K562 (cell line): Measurements from ENCODE around the gene BEND5. TPM values are rescaled to one million over a fixed set of nuclear protein-coding genes. Genes with fewer than 3 reads are reported as not detected.

Experiments
- ATAC-seq: fragments of 200-7000 bp; cut with Tn5 transposase; 3 replicates; pipeline ENCODE4 v1.9.1; 2020; ENCODE audit warnings: moderate library complexity
- BruUV-seq: library from RNA; stranded (reverse); fragments of 400-500 nt; replicated peaks from 2 replicates; lab custom pipeline; 2021; lab: Mats Ljungman, UMichigan
- CTCF ChIA-PET: fragments of 300-600 bp; formaldehyde crosslinking; extraction: SDS; loops from one replicate; lab custom pipeline; 2021; ENCODE audit warnings: low intra/inter-chr PET ratio; lab: Yijun Ruan, JAX
- POLR2A ChIA-PET: fragments of 300-600, 350-650 bp; sonication (Branson Sonifier 250); formaldehyde crosslinking; extraction: SDS; loops from one replicate; lab custom pipeline; 2021; ENCODE audit warnings: antibody characterized with exemption, inconsistent platforms; lab: Yijun Ruan, JAX
- DNase-seq, 4 experiments: peaks; one replicate each; pipeline versions ENCODE4 v3.0.0 to v3.0.0-alpha.2; 2011 to 2018; ENCODE audit warnings: low spot score in 3 of 4, mixed read lengths in 3 of 4; ENCODE audit errors: extremely low read depth in 1 of 4
- FAIRE-seq: peaks from 2 replicates; lab custom pipeline; 2011; peaks lifted over from hg19 to GRCh38; lab: Jason Lieb, UNC
- H2AFZ ChIP-seq: 2 replicates; pipeline ENCODE4 v1.6.0; 2011; ENCODE audit warnings: low read depth, low read length, control low read depth, inconsistent platforms
- H3K27ac ChIP-seq: fragments of 200-600 bp; 3 replicates; pipeline ENCODE4 v1.8.0; 2011; ENCODE audit warnings: low read depth, mild to moderate bottlenecking, control low read depth, inconsistent platforms, low read length, moderate library complexity, mixed read lengths; ENCODE audit errors: extremely low read depth
- H3K27me3 ChIP-seq, 2 experiments: fragments of 300-600 bp in 1 of 2; 2 replicates in 1 of 2; 3 replicates in 1 of 2; pipeline versions ENCODE4 v1.6.0 to v1.8.0; 2011; ENCODE audit warnings: inconsistent platforms in 2 of 2, low read length in 2 of 2, mild to moderate bottlenecking in 1 of 2, mixed read lengths in 1 of 2, moderate library complexity in 1 of 2; ENCODE audit not compliant: control insufficient read depth in 2 of 2, insufficient read depth in 2 of 2
- H3K36me3 ChIP-seq: fragments of 300-600 bp; 3 replicates; pipeline ENCODE4 v1.8.0; 2011; ENCODE audit warnings: mild to moderate bottlenecking, low read length, inconsistent platforms; ENCODE audit not compliant: control insufficient read depth, insufficient read depth
- H3K4me1 ChIP-seq, 2 experiments: fragments of 200-600 bp in 1 of 2; replicated peaks in 1 of 2; 2 replicates in 1 of 2; 3 replicates in 1 of 2; pipeline versions ENCODE4 v1.5.1 to v1.8.0; 2011; ENCODE audit warnings: inconsistent platforms in 2 of 2, low read length in 2 of 2, mild to moderate bottlenecking in 1 of 2, mixed read lengths in 1 of 2, moderate library complexity in 1 of 2; ENCODE audit not compliant: control insufficient read depth in 2 of 2, insufficient read depth in 2 of 2
- H3K4me2 ChIP-seq: 2 replicates; pipeline ENCODE4 v1.6.1; 2011; ENCODE audit warnings: low read length, control low read depth, inconsistent platforms, mixed read lengths; ENCODE audit not compliant: insufficient read depth
- H3K4me3 ChIP-seq: fragments of 200-600 bp; sonication (generic), shearing (Covaris generic); 2 replicates; pipeline ENCODE4 v1.5.1; 2016; ENCODE audit warnings: control low read depth, inconsistent platforms
- H3K79me2 ChIP-seq: fragments of 200-600 bp; 3 replicates; pipeline ENCODE4 v1.8.0; 2011; ENCODE audit warnings: low read length, inconsistent platforms; ENCODE audit not compliant: control insufficient read depth, insufficient read depth
- H3K9ac ChIP-seq, 2 experiments: 2 replicates each; pipeline versions ENCODE4 v1.6.0 to v1.6.1; 2011; ENCODE audit warnings: low read depth in 2 of 2, low read length in 2 of 2, control low read depth in 1 of 2, inconsistent platforms in 1 of 2, mild to moderate bottlenecking in 1 of 2, mixed read lengths in 1 of 2; ENCODE audit not compliant: insufficient read depth in 1 of 2
- H3K9me1 ChIP-seq: one replicate; pipeline ENCODE4 v1.6.0; 2011; ENCODE audit warnings: inconsistent platforms, mild to moderate bottlenecking, low read length, moderate library complexity; ENCODE audit not compliant: control insufficient read depth, insufficient read depth
- H3K9me3 ChIP-seq: replicated peaks from 2 replicates; pipeline ENCODE4 v1.5.1; 2011; ENCODE audit warnings: low read depth, low read length, inconsistent platforms; ENCODE audit not compliant: control insufficient read depth, insufficient read depth
- H4K20me1 ChIP-seq: replicated peaks from 2 replicates; pipeline ENCODE4 v1.6.1; 2011; ENCODE audit warnings: low read length, inconsistent platforms, mixed read lengths; ENCODE audit not compliant: control insufficient read depth, insufficient read depth
- ASH1L ChIP-seq: fragments of 450-650 bp; IDR thresholded peaks from 2 replicates; pipeline ENCODE4 v1.6.1; 2018; ENCODE audit warnings: borderline replicate concordance, mild to moderate bottlenecking, low read depth; ENCODE audit not compliant: partially characterized antibody
- CBX5 ChIP-seq: IDR thresholded peaks from 2 replicates; pipeline ENCODE4 v1.6.1; 2014; ENCODE audit warnings: low read depth, borderline replicate concordance
- CCNT2 ChIP-seq: IDR thresholded peaks from 2 replicates; pipeline ENCODE4 v1.6.1; 2011; ENCODE audit warnings: borderline replicate concordance, low read depth, mild to moderate bottlenecking, moderate library complexity, mixed read lengths, low read length; ENCODE audit not compliant: insufficient read length; ENCODE audit errors: extremely low read depth
- COPS2 ChIP-seq: fragments of 450-650 bp; conservative IDR thresholded peaks from 2 replicates; pipeline ENCODE4 v1.6.1; 2016; ENCODE audit warnings: mild to moderate bottlenecking, moderate library complexity
- CREB3 ChIP-seq: fragments of 450-650 bp; conservative IDR thresholded peaks from 2 replicates; pipeline ENCODE4 v1.6.1; 2016; ENCODE audit warnings: missing genetic modification characterization, low read depth, mild to moderate bottlenecking, missing compliant biosample characterization, moderate library complexity
- CREBBP ChIP-seq: IDR thresholded peaks from one replicate; pipeline ENCODE4 v1.6.1; 2012; ENCODE audit warnings: low read depth, mild to moderate bottlenecking, control low read depth, inconsistent platforms, low read length
- GTF3C2 ChIP-seq: IDR thresholded peaks from 3 replicates; pipeline ENCODE4 v1.6.1; 2011; ENCODE audit warnings: borderline replicate concordance, mild to moderate bottlenecking, moderate library complexity; ENCODE audit not compliant: insufficient read length; ENCODE audit errors: extremely low read depth
- JUN ChIP-seq, 2 experiments: sonication (generic) in 1 of 2; formaldehyde crosslinking in 1 of 2; IDR thresholded peaks; 2 replicates each; pipeline versions ENCODE4 v1.6.1 to v1.8.0; 2012 to 2022; ENCODE audit warnings: borderline replicate concordance in 2 of 2, mild to moderate bottlenecking in 2 of 2, improper control_type of control experiment in 1 of 2, low read depth in 1 of 2, low read length in 1 of 2, missing genetic modification reagents in 1 of 2
- PRMT5 ChIP-seq: sonication (generic); formaldehyde crosslinking; IDR thresholded peaks from 2 replicates; pipeline ENCODE4 v1.5.0; 2020; ENCODE audit warnings: missing genetic modification reagents
- RBFOX2 ChIP-seq: fragments of 200-400 bp; formaldehyde crosslinking; IDR thresholded peaks from 2 replicates; pipeline ENCODE4 v1.6.1; 2017; ENCODE audit warnings: low read depth, mild to moderate bottlenecking, low read length, moderate library complexity
- SRSF9 ChIP-seq: fragments of 200-400 bp; formaldehyde crosslinking; IDR thresholded peaks from 2 replicates; pipeline ENCODE4 v1.6.1; 2017; ENCODE audit warnings: low read depth, low read length, borderline replicate concordance
- TAF7 ChIP-seq: fragments of 450-650 bp; IDR thresholded peaks from 2 replicates; pipeline ENCODE4 v1.6.1; 2016; ENCODE audit warnings: missing genetic modification characterization, missing compliant biosample characterization
- ZNF212 ChIP-seq: fragments of 450-650 bp; formaldehyde crosslinking; IDR thresholded peaks from 2 replicates; pipeline ENCODE4 v1.4.0; 2020; ENCODE audit warnings: mild to moderate bottlenecking
- ZNF444 ChIP-seq: fragments of 250-450 bp; sonication (Bioruptor Pico); IDR thresholded peaks from 2 replicates; pipeline ENCODE4 v1.4.0; 2020; ENCODE audit warnings: mild to moderate bottlenecking, moderate library complexity
- ZNF584 ChIP-seq: fragments of 200-800 bp; sonication (Bioruptor generic); IDR thresholded peaks from 2 replicates; pipeline ENCODE4 v1.6.1; 2016; ENCODE audit warnings: low read depth, mild to moderate bottlenecking, missing genetic modification characterization, missing compliant biosample characterization
- ZNF77 ChIP-seq: fragments of 250-450 bp; sonication (Bioruptor Pico); IDR thresholded peaks from 2 replicates; pipeline ENCODE4 v1.5.0; 2020
- WGBS: fragments of 100-300 bp; shearing (Covaris generic); methylation state at CpG from one replicate; pipeline ENCODE4 v1.1.6; 2016; ENCODE audit warnings: low coverage, mixed read lengths; ENCODE audit not compliant: insufficient coverage; ENCODE audit errors: missing lambda C conversion rate; 5-methylcytosine and 5-hydroxymethylcytosine counted together
- in situ Hi-C: fragments of 300-500 bp; cut with MboI; formaldehyde crosslinking; loops from 4 replicates; pipeline ENCODE4 v1.15.0; 2018; ENCODE audit warnings: inconsistent platforms, mixed read lengths
- intact Hi-C: fragments of 100-400 bp; cut with micrococcal nuclease; formaldehyde crosslinking; loops from 2 replicates; pipeline ENCODE4 v1.14.2; 2022
- polyA plus RNA-seq, 8 experiments: library from polyadenylated mRNA; depleted of rRNA in 4 of 8; stranded (reverse) in 5 of 8; unstranded in 3 of 8; fragments of >200 nt; fragmentation: Nextera tagmentation in 2 of 8; fragmentation: Illumina TruSeq in 1 of 8; extraction: Ambion mirVana in 2 of 8; extraction: Trizol in 1 of 8; gene quantifications; 2 replicates each; pipeline versions ENCODE4 v1.2.1 to v1.2.3, GENCODE V29; 2011 to 2014; ENCODE audit warnings: inconsistent platforms in 1 of 8, missing spikeins in 1 of 8
- total RNA-seq, 7 experiments: library from RNA; depleted of rRNA in 6 of 7; stranded (reverse); fragments of >200 nt in 6 of 7; fragmentation: Illumina TruSeq in 2 of 7; extraction: Trizol in 2 of 7; gene quantifications; 2 replicates each; pipeline versions ENCODE4 v1.2.1 to v1.2.3, GENCODE V29; 2011 to 2021; ENCODE audit warnings: low replicate concordance in 1 of 7
- TF ChIP-seq, protein P1 (sequence below): sonication (generic); formaldehyde crosslinking; IDR thresholded peaks from 2 replicates; pipeline ENCODE4 v1.8.1; 2022; ENCODE audit warnings: missing genetic modification reagents

BEND5 gene
- total and polyA plus RNA-seq, 9 of the 15 experiments (the other 6 are each of a cell fraction or from before 2014, with no cell fraction given), result not detected

- no TSS peak for BruUV-seq
- Histone ChIP-seq H3K36me3 (no peaks in the 10 kb centered on the region), H3K27me3 (no peaks in the 10 kb centered on the region), H3K9me3 (no peaks in the 10 kb centered on the region), H3K9me1 (no peaks in the 10 kb centered on the region), H3K79me2 (no peaks in the 10 kb centered on the region), H3K9ac (no peak overlapping the region), H3K4me2 (no peak overlapping the region), H3K27ac (no peak overlapping the region), H2AFZ (no peak overlapping the region), H3K4me3 (no peak overlapping the region), H3K4me1 (no peaks in the 10 kb centered on the region), H4K20me1 (no peaks in the 10 kb centered on the region)
- CTCF ChIA-PET, result no interaction called here
- no peak for ATAC-seq
- 2% methylated on average over 10 of the region's 10 CpGs for WGBS
- intact Hi-C loops, result no loop called here
- FAIRE-seq, result no peak
- POLR2A ChIA-PET, result no interaction called here
- DNase-seq, result no peak
- in situ Hi-C loops, result no loop called here
- TF ChIP-seq GTF3C2, result no peak
- no peak for TF ChIP-seq CREBBP
- TF ChIP-seq ZNF77 (CRISPR knock-in tag), result no peak
- TF ChIP-seq RBFOX2, result no peak
- no peak for TF ChIP-seq CBX5
- TF ChIP-seq, protein P1, sequence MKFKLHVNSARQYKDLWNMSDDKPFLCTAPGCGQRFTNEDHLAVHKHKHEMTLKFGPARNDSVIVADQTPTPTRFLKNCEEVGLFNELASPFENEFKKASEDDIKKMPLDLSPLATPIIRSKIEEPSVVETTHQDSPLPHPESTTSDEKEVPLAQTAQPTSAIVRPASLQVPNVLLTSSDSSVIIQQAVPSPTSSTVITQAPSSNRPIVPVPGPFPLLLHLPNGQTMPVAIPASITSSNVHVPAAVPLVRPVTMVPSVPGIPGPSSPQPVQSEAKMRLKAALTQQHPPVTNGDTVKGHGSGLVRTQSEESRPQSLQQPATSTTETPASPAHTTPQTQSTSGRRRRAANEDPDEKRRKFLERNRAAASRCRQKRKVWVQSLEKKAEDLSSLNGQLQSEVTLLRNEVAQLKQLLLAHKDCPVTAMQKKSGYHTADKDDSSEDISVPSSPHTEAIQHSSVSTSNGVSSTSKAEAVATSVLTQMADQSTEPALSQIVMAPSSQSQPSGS (CRISPR knock-in tag), result no peak
- no peak for TF ChIP-seq SRSF9
- no peak for TF ChIP-seq ZNF444
- no peak for TF ChIP-seq ZNF212 (CRISPR knock-in tag)
- TF ChIP-seq CREB3 (tag), result no peak
- TF ChIP-seq COPS2, result no peak
- no peak for TF ChIP-seq CCNT2
- no peak for TF ChIP-seq JUN (IDR thresholded peaks at IDR 0.05; ENCODE audit: borderline replicate concordance, low read depth, low read length)
- TF ChIP-seq JUN (CRISPR knock-in tag; IDR thresholded peaks at IDR 0.05; ENCODE audit: borderline replicate concordance), result no peak
- TF ChIP-seq ZNF584 (CRISPR knock-in tag), result no peak
- no peak for TF ChIP-seq PRMT5 (CRISPR knock-in tag)
- no peak for TF ChIP-seq TAF7 (tag)
- no peak for TF ChIP-seq ASH1L
Measured at GRCh38 chr1:48730164-48730910, 46.4 kb downstream of the BEND5 start.
